ENCODE measurements around the gene BSND. TPM values are rescaled to one million over a fixed set of nuclear protein-coding genes. Genes with fewer than 3 reads are reported as not detected.

BSND gene
- total RNA-seq, 1 experiment from 2014 or later = 0.42 TPM

GRCh38 chr1:54975356-54976108 lies 23.2 kb upstream of the BSND start:
- ChIA-PET CTCF (interaction anchor here (1.2 kb wide), 1 partner anchor 46 kb away, joined by 5 read pairs; no protein-coding TSS in a partner anchor), POLR2A (no interaction called here)
- H3K9me3 Mint-ChIP-seq = no peaks in the 10 kb centered on the region
- peaks cover 26% of the 10 kb centered on the region for H3K4me1 Mint-ChIP-seq
- ATAC-seq = no peak
- peaks cover 23% of the 10 kb centered on the region for H3K27me3 Mint-ChIP-seq (ENCODE audit: low read depth)
- H3K27ac Mint-ChIP-seq = no peak overlapping the region
- DNase-seq (ENCODE audit: low spot score) = no peak
- no peak for TF ChIP-seq CREM (CRISPR knock-in tag; IDR thresholded peaks at IDR 0.05)
- TF ChIP-seq OVOL2 (CRISPR knock-in tag; IDR thresholded peaks at IDR 0.05; ENCODE audit: borderline replicate concordance) = no peak
- TF ChIP-seq PRDM15 (CRISPR knock-in tag; IDR thresholded peaks at IDR 0.05) = 0 out of 2 replicates have a peak, but pooled peaks have one; percentile 17
- no peak for TF ChIP-seq FOXP4 (CRISPR knock-in tag; IDR thresholded peaks at IDR 0.05)
- TF ChIP-seq E2F5 (CRISPR knock-in tag; IDR thresholded peaks at IDR 0.05) = no peak
- H3K36me3 Mint-ChIP-seq = no peaks in the 10 kb centered on the region
- no peak overlapping the region for H3K4me3 Mint-ChIP-seq

GRCh38 chr1:54976747-54977146 lies 22.0 kb upstream of the BSND start:
- H3K27ac Mint-ChIP-seq = no peak overlapping the region
- DNase-seq (ENCODE audit: low spot score) (no peak), ATAC-seq (no peak)
- peaks cover 26% of the 10 kb centered on the region for H3K4me1 Mint-ChIP-seq
- ChIA-PET POLR2A (no interaction called here), CTCF (interaction anchor here (0.7 to 3.0 kb wide), 4 partner anchors 8 to 32 kb away, joined by 3 to 18 read pairs (median 12); no protein-coding TSS in a partner anchor)
- no peaks in the 10 kb centered on the region for H3K36me3 Mint-ChIP-seq
- H3K9me3 Mint-ChIP-seq = no peaks in the 10 kb centered on the region
- H3K27me3 Mint-ChIP-seq (ENCODE audit: low read depth) = peaks cover 31% of the 10 kb centered on the region
- H3K4me3 Mint-ChIP-seq = no peak overlapping the region
- TF ChIP-seq ATF1 (CRISPR knock-in tag; IDR thresholded peaks at IDR 0.05) (no peak), SMAD4 (CRISPR knock-in tag; IDR thresholded peaks at IDR 0.05) (no peak), NR3C1 (CRISPR knock-in tag; conservative IDR thresholded peaks at IDR 0.05; ENCODE audit: low read depth) (no peak), NFATC4 (CRISPR knock-in tag; IDR thresholded peaks at IDR 0.05) (no peak), KAT7 (CRISPR knock-in tag; IDR thresholded peaks at IDR 0.05; ENCODE audit: borderline replicate concordance) (no peak), E2F1 (CRISPR knock-in tag; IDR thresholded peaks at IDR 0.05) (no peak), AFF4 (CRISPR knock-in tag; IDR thresholded peaks at IDR 0.05; ENCODE audit: borderline replicate concordance) (no peak), ZNF232 (CRISPR knock-in tag; IDR thresholded peaks at IDR 0.05) (no peak), CREM (CRISPR knock-in tag; IDR thresholded peaks at IDR 0.05) (no peak), E2F4 (CRISPR knock-in tag; IDR thresholded peaks at IDR 0.05; ENCODE audit: borderline replicate concordance, low read depth) (no peak), CTCF (IDR thresholded peaks at IDR 0.05) (no peak), ZNF138 (CRISPR knock-in tag; conservative IDR thresholded peaks at IDR 0.05) (no peak), ATF3 (CRISPR knock-in tag; conservative IDR thresholded peaks at IDR 0.05) (no peak), NR1H2 (CRISPR knock-in tag; IDR thresholded peaks at IDR 0.05) (no peak)
